Upper lobe of left lung (tissue), 4 donors: ENCODE data around the gene NAB1.

Experiments
- EP300 ChIP-seq, 4 donors: sonication (generic); formaldehyde crosslinking; IDR thresholded peaks; one replicate each; pipeline ENCODE4 v1.5.1; 2017; ENCODE audit warnings: antibody characterized with exemption in 4 of 4, control low read depth in 2 of 4
- POLR2A ChIP-seq, 4 donors: fragments of 450-650 bp; IDR thresholded peaks; one replicate each; pipeline ENCODE4 v1.5.1; 2016 to 2017; ENCODE audit warnings: antibody characterized with exemption in 4 of 4, mild to moderate bottlenecking in 2 of 4
- POLR2AphosphoS5 ChIP-seq, 2 donors: sonication (generic); formaldehyde crosslinking; IDR thresholded peaks; one replicate each; pipeline ENCODE4 v1.5.1; 2017; ENCODE audit warnings: antibody characterized with exemption in 2 of 2
- TF ChIP-seq, protein P1 (sequence below), 6 experiments: fragments of 450-650 bp in 4 of 6; fragments of 200-600 bp in 2 of 6; sonication (generic) in 2 of 6; IDR thresholded peaks; one replicate each; pipeline ENCODE4 v1.5.1; 2016 to 2019; ENCODE audit warnings: antibody characterized with exemption in 6 of 6

DNA sequence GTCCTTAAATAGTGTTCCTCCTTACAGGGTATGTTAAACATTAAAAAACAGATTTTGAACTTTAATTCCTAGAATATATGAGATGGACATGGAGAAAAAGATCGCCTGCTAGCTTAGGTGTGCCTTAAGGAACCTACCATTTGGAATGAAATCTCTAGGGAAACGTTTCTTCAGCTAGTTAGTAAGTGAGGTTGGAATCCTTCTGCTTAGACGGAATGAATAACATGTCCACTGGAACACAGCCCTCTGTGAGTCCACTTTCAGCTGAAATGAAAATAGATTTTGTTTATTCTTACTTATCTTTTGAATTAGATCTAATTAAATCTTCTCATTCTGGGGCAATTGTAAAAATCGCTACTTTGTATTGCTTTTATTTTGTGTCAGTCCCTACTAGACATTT, 28.4 kb downstream of the NAB1 start:
- no peak for TF ChIP-seq POLR2A (IDR thresholded peaks at IDR 0.05)
- TF ChIP-seq, protein P1, sequence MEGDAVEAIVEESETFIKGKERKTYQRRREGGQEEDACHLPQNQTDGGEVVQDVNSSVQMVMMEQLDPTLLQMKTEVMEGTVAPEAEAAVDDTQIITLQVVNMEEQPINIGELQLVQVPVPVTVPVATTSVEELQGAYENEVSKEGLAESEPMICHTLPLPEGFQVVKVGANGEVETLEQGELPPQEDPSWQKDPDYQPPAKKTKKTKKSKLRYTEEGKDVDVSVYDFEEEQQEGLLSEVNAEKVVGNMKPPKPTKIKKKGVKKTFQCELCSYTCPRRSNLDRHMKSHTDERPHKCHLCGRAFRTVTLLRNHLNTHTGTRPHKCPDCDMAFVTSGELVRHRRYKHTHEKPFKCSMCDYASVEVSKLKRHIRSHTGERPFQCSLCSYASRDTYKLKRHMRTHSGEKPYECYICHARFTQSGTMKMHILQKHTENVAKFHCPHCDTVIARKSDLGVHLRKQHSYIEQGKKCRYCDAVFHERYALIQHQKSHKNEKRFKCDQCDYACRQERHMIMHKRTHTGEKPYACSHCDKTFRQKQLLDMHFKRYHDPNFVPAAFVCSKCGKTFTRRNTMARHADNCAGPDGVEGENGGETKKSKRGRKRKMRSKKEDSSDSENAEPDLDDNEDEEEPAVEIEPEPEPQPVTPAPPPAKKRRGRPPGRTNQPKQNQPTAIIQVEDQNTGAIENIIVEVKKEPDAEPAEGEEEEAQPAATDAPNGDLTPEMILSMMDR (IDR thresholded peaks at IDR 0.05) = no peak
- TF ChIP-seq POLR2AphosphoS5 (IDR thresholded peaks at IDR 0.05) = no peak
- no peak for TF ChIP-seq EP300 (IDR thresholded peaks at IDR 0.05)
